NCI-H1048 (cell line): ENCODE results near the gene ZCCHC4.

ENCODE experiments used
- DNase-seq: peaks from one replicate; lab custom pipeline; 2025; lab: John Stamatoyannopoulos, UW

ZCCHC4 gene

GRCh38 chr4:25312496-25313200 is at the start of gene ZCCHC4:
TSS of gene ZCCHC4 (plus strand) at chr4:25312774. CDS start at chr4:25312810, 36 bp downstream.
- peak; percentile 64 for DNase-seq

- no peak for DNase-seq
These were observed 40.7 kb upstream of the ZCCHC4 start for GRCh38 chr4:25271866-25272265.

GRCh38 chr4:25280210-25280609 is 32.4 kb upstream of the ZCCHC4 start:
- no peak for DNase-seq

- DNase-seq, result no peak
These were observed 28.6 kb upstream of the ZCCHC4 start for GRCh38 chr4:25283948-25284347.

GRCh38 chr4:25284466-25284865 is 28.1 kb upstream of the ZCCHC4 start:
- no peak for DNase-seq

GRCh38 chr4:25290490-25291067 is 22.0 kb upstream of the ZCCHC4 start:
- no peak for DNase-seq

GRCh38 chr4:25291158-25291733 is 21.3 kb upstream of the ZCCHC4 start:
- DNase-seq, result no peak

- no peak for DNase-seq
These were observed 14.9 kb upstream of the ZCCHC4 start for GRCh38 chr4:25297528-25298242.

GRCh38 chr4:25299476-25300203 is 12.9 kb upstream of the ZCCHC4 start:
- no peak for DNase-seq

- DNase-seq, result no peak
These were observed 11.1 kb upstream of the ZCCHC4 start for GRCh38 chr4:25301471-25301870.

GRCh38 chr4:25302626-25303025 is 9.9 kb upstream of the ZCCHC4 start:
- no peak for DNase-seq

GRCh38 chr4:25303578-25303977 is 9.0 kb upstream of the ZCCHC4 start:
- DNase-seq, result no peak

- no peak for DNase-seq
These were observed 6.0 kb upstream of the ZCCHC4 start for GRCh38 chr4:25306518-25307057.

GRCh38 chr4:25307596-25307995 is 5.0 kb upstream of the ZCCHC4 start:
- no peak for DNase-seq

- no peak for DNase-seq
These were observed 4.3 kb upstream of the ZCCHC4 start for GRCh38 chr4:25308306-25308705.

- no peak for DNase-seq
These were observed 3.8 kb upstream of the ZCCHC4 start for GRCh38 chr4:25308761-25309160.

- no peak for DNase-seq
These were observed 2.3 kb upstream of the ZCCHC4 start for GRCh38 chr4:25310066-25310802.

GRCh38 chr4:25310803-25311166 is 1.8 kb upstream of the ZCCHC4 start:
- DNase-seq, result no peak

- no peak for DNase-seq
These were observed 774 bp downstream of the ZCCHC4 start for GRCh38 chr4:25313201-25313895.

- DNase-seq, result no peak
These were observed 7.8 kb downstream of the ZCCHC4 start for GRCh38 chr4:25320336-25320735.

- DNase-seq, result no peak
These were observed 8.2 kb downstream of the ZCCHC4 start for GRCh38 chr4:25320773-25321172.
